GM18858 (cell line): ENCODE data around the gene USP31.

Experiments
- ATAC-seq: cut with Tn5 transposase; IDR thresholded peaks from one replicate; pipeline ENCODE4 v1.9.1; 2021; ENCODE audit not compliant: unreplicated experiment

The USP31 gene

GRCh38 chr16:23024044-23024443, 125.2 kb downstream of the USP31 start:
- ATAC-seq, result no peak

- no peak for ATAC-seq
Measured at GRCh38 chr16:23020084-23020483, 129.2 kb downstream of the USP31 start.

DNA sequence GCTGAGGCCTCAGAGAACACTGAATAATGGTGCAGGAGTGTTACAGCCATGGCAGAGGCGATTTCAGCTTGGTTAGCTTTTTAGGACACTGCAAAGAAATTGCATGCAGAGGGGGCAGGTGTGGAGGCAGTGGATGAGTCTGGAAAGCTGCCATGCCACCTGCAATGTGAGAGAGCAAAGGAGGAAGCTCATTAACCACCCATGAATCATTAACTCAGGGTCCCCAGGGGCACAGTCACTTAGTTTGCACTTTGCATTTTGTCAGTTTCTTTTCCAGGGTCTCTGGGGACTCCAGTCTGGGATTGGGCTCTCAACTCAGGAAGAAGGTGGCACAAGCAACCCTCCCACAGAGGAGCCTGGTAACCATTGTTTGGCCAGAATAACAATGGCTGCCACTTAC, 132.9 kb downstream of the USP31 start:
- ATAC-seq, result no peak

GRCh38 chr16:23015580-23015979, 133.7 kb downstream of the USP31 start:
- ATAC-seq, result no peak

DNA sequence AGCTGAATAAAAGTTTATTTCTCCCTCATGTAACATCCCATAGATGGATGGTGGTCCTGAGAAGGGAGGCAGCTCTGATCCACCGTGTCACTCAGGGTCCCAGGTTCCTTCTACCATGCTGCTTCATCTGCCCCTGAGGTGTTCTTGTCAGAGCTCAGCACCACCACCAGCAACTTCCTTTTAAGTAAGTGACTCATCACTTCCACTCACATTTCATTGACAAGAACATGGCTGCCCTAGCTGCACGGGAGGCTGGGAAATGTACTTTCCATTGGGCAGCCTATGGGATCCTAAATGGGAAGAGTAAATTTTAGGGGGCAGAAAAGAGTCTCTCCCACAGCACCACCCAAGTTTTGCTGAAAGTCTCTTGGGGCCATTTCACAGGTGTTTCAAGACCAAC, 134.7 kb downstream of the USP31 start:
- ATAC-seq, result no peak
